ENCODE results near the gene MOCS2.
A peak's percentile ranks its signal among the peaks of the same experiment; 100 is the strongest.

The MOCS2 gene

DNA sequence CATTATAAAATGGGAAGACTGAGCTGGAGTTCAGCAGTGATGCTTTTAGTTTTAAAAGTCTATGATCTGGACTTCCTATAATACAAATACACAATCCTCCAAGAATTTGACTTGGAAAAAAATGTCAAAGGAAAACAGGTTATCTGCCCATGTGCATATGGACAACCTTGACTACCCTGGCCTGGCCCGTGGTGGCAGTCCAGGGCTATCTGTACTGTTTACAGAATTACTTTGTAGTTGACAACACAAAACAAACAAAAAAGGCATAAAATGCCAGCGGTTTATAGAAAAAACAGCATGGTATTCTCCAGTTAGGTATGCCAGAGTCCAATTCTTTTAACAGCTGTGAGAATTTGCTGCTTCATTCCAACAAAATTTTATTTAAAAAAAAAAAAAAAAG, 17.3 kb downstream of the MOCS2 start:
- DNase-seq, result no peak

DNA sequence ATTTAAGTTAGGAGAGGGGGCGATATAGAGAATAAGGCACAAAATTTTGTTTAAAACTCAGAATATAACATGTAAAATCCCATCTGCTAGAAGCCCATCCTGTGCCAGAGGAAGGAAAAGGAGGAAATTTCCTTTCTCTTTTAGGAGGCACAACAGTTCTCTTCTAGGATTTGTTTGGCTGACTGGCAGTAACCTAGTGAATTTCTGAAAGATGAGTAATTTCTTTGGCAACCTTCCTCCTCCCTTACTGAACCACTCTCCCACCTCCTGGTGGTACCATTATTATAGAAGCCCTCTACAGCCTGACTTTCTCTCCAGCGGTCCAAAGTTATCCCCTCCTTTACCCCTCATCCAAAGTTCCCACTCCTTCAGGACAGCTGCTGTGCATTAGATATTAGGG, 18.3 kb downstream of the MOCS2 start:
- peak; percentile 67 for DNase-seq

DNA sequence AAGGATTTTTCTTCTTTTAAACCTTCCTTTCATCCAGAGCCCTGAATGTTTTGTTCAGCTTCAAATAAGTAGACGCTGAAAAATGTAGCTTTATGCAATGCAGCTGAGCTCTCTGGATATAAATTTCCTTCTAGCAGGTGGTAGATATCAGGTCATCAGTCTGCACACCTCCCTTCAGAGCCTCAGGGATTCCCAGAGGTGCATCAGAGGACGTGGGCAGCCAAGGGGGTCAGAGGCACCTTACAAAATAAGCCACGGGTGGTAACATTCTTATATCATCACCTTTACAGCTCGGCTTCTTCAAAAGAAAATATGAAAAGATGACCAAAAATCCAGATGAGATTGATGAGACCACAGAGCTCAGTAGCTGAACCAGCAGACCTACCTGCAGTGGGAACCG, 19.3 kb downstream of the MOCS2 start:
- DNase-seq, result no peak

DNA sequence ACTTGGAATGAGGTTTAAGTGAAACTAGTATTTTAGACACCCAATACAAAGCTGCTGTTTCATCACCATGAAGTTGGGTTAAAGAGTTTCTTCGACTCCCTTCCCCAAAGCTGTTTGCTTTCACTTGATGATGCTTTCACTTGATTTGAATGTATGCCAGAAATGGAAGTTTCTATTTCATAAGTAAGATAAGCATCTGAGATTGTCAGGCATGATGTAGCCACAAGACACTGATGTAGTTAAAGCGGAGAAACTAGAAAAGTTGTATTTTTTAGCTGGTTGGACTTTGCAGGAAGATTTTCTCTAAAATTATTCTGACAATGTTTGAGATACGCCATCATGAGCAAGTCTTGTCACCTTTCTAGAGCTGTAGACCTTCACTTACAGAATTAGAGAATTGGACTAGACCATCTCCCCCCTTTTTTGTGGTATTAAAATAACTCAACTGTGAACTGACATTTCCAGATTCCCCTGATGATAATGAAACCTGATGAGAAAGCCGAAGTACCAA, 20.0 kb downstream of the MOCS2 start:
- DNase-seq, result peak; percentile 5

DNA sequence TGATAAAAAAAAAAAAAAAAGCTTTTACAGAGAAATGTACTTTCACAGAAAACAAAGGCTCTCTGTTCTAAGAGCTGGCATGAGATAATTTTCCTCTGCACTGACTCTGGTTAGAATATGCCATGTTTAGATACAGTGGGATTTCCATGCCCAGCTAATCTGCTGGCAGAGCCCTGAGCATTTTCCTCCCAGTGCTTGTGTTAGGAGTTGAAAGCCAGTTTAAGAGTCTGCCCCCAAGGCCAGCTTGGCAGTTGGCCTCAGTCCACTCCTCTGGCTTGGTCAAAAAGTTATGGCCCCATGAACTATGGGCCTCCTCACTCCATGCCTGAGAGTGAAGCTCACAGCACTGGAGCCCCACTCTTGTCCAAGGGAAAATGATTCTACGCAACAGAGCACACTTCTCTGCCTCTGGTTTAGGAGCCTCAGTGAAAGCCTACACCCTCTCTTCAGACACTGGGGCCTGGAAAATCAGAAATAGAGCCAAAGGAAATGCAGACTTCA, 21.9 kb downstream of the MOCS2 start:
- no peak for DNase-seq

DNA sequence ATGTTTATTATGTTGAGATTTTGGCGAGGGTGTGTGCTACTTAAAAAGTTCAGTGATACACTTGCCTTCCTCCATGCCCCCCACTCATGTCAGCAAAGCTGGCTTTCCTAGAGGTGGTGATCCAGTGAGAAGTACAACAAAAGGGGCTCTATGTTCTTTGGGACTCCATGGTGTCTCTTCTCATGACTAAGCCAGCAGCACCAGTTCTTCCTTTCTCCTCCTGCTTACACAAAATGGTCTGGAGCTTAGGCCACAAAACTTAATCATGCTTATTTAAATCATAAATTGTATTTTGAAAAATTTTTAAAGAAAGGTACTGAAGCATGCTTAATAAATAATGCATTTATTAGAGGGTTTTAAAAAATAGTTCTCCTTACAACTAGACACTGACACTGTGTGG, 22.4 kb downstream of the MOCS2 start:
- no peak for DNase-seq

DNA sequence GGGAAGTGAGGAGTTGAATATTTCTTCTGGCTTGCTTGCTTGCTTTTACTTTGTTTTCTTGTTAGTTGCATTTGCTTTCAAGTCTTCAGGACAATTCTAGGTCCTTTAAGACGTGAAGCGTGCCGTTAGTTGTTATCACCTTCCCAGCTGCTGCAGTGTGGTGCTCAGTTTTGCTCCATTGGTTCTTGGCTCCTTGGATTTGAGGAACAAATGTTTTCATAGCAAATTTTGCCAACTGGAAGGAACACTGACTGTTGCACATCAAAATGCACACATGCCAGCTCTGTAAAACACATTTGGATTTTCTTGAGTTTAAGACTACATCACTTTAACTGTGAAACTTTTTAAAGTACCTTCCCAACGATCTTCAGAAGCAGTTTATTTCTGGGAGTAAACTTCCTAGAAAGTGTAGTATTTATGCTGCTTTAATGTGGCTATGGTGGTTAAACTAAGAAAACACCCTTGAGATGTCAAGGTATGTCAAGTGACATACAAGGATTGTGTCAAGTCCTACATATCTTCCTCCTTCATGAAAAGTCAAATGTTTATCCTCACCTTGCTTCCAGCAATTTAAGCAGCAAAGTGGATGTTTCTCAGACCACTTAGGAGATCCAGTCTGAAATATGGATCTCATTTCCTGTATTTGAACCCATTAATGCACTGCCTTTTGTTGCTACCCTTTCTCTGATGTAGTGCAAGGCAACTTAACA, 24.9 kb downstream of the MOCS2 start:
- DNase-seq, result no peak

DNA sequence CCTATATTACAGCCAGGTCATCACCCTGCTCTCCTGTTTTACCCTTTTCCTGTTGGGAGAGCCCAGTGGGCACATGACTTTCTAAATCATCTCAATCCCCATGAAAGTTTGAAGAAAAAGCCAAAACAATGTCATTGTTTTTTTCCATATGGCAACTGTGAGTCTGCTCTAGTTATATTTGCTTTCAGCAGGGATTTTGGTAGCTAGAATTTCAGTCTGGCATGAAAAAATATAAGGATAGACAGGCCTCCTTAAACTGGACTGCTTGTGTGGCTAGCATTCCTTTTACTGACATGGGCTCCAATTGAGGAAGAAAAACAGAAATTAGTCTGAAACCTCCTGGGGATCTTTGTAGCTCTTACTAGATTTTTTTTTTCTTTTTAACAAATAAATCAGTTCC, 25.6 kb downstream of the MOCS2 start:
- no peak for DNase-seq

DNA sequence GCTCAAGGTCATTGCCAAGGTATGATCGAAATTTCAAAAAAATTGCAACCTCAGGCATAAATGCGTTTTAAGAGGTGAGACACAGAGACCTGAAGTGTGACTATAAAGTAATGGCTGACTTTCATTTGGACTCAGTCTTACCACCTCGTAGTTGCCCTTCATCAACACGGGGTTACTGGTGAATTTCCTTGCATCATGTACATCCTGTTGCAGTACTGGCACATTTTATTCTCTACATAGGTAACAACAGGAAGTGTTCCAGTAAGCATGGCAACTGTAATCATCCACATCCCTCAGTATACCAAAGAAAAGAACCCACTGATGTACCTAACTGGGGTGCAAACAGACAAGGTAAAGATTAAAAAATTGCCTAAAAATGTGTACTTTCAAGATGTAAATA, 29.3 kb downstream of the MOCS2 start:
- DNase-seq, result no peak

DNA sequence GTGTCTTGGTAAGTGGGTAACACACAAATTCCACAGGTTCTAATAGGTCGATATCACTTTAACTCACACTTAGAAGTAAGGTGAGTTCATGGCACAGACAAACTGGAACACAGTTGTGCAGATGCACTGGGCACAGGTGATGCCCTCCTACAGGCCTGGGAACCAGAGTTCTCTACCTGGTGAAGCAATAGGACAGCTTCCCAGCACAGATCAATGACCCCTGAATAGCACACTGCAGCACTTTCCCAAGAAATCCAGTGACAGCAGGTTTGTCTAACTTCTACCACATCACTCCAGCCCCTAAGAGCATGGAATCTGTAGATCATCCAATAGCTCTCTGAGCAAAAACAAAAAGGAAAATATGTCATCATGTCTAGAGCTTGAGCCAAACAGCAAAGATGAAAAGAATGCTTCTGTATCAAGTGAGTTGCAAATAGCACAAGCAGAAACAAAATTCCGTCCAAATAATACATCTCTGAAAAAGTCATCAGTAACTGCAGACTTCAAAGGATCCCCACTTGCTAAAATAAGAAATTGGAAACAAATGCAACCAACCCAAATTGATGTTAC, 33.5 kb downstream of the MOCS2 start:
- peak; percentile 2 for DNase-seq

DNA sequence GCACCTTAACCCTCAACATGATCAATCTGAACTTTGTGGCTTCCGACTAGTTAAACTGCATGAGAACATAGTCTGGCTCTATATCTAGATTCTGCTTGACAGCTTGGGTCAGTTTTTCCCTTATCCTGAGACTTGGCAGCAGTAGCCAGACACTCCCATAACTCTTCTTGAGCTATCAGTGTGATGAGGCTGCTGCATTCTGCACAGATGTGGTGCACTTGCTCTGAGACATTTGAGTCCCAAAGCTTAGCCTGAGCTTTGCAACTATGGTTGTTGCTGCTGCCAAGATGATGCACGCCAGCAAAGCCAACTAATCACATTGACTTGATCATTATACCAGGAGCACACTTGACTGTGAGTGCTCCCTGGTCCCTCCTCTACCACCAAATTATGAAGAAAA, 36.2 kb downstream of the MOCS2 start:
- no peak for DNase-seq

DNA sequence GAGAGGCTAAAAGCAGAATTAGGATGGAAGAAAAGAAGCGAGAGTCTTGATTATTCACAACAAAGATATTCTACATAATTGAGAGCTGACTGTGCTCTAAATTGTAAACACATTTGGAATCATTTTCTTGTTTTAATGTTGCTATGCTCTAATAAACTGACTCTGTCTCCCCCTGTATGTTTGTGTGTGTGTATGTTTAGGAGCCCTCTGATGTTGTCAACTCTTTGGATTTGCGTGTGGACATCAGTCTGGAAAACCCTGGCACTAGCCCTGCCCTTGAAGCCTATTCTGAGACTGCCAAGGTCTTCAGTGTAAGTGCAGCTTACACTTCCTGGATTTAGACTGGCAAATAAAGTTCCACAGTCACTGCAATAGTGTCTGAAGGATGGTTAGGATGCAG, 37.8 kb downstream of the MOCS2 start:
- DNase-seq, result peak; percentile 32

DNA sequence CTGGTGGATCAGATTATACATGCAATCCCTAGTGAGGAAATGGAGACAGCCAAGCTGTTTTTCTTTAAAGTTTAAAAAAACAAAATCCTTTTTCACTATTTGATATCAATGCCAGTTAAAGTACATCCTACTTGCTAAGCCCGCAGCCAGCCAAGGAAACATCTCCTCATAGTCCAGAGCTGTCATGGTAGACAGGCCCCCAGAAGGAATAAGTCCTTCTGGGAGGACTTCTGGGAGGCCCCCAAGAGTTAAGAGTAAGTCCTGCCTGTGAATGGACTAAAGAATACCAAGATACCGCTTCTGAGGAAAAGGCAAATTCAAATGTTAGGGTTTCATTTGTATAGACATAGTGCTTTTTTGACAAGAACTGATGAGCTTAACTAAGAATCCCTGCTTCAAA, 38.3 kb downstream of the MOCS2 start:
- DNase-seq, result peak; percentile 1

DNA sequence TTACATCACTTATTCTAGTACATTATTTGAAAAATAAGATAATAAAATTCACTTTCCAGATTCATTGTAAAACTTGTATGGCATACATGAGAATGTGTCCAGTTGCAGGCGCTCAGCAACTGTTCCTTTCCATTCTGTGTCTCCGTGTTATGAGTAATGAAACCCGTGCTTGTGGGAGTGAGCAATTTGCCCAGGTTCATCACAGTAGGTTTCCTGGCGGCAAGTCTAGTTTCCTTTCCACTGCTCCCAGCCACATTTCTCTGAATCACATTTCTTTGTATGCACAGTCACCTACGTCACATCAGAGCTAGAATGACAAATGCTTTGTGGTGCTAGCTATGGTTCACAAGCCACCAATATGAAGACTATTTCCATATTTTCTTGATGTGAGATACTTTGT, 39.9 kb downstream of the MOCS2 start:
- DNase-seq, result peak; percentile 71

DNA sequence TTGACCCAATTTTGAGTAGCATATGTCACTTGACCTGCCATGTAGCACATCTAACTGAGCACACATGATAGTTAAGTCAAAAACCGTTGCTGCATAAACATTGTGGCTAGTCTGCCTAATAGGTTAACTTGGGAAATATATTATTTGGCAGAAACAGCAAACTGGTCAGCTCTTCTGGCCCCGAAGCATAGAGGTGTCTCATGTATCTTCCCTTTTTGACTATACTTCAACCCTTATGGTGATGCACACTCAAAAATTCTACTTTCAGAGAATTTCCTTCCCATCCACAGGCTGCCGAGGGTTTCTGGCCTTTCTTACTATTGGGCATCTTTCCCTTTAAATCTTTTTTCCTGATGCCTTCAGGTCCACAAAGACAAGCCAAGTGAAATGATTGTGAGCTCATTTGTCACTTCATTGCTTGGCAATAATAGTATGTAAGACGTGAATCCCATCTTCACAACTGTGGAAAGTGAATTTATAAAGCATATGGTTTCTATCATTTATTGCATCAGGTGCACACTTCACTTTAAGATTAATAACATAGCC, 41.2 kb downstream of the MOCS2 start:
- DNase-seq, result no peak

DNA sequence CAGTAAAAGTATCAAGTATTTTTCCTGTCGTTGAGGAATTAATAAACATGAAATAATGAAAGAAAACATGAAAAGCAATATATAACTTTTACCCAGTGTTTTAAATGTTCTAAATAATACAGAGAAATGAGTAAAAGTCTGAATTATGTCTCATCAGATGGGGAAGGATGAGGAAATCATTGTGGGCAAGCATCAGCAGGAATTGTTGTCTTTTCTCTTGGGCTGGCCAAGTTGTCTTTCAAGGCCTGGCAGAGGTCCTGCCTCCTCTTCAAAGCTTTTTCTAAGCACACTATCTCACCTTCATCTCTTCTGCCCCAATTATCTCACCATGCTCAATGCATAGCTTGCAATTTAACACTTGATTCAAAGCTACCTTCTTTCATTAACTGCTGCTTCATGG, 41.9 kb downstream of the MOCS2 start:
- peak; percentile 35 for DNase-seq

DNA sequence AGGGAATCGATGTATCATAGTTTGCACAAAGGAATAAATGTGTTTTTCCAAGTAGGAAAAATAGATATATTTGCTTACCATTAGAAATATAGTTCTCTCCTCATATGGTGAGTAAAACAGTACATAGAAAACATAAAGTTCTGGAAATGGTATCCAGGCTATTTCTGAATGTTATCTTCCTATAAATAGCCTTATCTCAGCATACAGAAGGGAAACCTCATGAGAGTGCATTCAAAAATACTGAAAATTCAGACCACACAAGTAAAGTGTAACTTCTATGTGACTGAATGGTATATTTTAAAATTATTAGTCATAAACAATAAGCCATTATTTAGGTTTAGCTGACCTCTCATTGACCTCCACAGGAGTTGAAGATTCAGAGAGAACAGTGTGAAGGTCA, 43.5 kb downstream of the MOCS2 start:
- no peak for DNase-seq

DNA sequence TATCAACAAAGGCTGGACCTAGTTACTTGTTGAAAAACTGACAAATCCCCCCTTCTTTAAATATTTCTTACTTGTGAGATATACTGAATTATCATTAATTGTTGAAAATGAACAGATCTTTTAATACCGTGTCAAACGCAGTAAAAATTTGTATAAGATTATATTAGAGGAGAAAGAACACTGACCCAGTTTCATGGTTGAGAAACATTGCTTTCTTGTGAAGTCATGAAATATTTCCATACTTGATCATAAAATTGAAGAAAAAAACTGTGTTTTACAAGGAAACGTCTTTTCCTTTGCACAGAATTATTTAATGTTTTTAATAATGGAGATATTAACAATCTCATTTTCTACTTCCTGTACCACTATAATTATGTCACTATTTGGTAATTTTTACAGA, 45.8 kb downstream of the MOCS2 start:
- DNase-seq, result peak; percentile 36

DNA sequence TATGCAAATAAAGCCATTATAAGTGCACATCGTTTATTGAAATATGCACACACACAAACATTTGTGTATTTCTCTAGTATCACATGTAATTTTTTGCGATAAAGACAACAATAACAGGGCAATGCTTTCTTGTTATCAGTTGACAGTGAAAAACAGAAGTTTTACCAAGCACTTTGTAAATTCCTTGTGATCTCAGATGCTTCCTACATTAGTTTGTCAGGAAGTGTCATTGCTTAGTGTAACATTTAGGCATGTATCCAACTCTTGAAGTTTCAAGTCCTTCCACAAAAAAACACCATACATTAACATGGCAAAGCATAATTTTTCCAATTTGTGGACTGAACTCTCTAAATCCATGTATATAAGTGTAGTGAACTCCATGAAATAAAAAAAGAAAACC, 46.4 kb downstream of the MOCS2 start:
- DNase-seq, result peak; percentile 54

DNA sequence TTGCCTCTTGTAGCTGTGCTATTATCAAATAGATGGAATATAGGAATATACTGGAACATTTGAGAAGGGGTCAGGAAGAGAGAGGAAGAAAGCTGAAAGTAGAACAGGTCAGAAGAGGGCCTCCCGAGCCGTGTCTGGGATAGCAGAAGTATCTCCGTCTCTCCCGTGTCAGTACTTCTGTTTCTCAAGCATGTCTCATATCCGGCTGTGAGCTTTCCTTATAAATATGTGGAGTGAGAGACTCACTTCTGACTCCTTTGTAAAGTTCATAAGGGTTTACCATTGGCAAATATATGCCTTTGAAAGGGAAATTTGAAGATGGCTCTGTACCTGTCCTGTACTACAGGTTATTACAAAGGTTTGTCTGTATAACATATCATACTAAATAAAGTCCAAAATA, 50.3 kb downstream of the MOCS2 start:
- peak; percentile 47 for DNase-seq

DNA sequence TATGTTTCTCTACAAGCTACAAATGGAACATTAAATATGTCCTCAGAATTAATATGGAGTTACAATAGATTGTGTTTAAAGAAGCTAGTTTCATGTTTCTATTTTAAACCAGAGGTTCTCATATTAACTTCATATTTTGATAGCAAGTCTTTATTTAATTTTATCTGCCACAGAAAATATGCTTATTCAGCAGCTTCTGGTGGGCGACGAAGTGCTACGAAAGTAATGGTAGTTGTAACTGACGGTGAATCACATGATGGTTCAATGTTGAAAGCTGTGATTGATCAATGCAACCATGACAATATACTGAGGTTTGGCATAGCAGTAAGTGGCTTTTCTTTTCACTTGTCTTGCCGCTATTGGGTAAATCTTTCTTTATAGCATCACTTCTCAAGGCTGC, 54.2 kb downstream of the MOCS2 start:
- no peak for DNase-seq

DNA sequence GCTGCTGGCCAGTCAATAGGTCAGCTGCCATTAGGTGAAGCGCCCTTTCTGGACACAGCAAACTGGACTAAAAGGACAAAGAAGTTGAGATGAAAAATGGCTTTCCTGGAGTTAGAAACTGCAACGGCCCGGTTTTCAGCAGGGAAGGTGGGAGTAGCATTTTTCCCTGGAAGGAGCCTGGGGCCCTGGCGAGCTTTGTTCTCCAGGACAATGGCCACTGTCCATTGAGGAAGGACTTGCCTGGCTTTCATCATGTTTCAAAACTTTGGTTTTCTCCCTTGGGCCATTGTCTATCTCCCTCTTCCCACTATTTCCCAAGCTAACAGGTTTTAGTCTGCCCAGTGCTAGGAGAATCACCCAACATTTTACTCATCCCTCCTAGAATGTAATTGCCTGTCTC, 56.2 kb downstream of the MOCS2 start:
- DNase-seq, result no peak

DNA sequence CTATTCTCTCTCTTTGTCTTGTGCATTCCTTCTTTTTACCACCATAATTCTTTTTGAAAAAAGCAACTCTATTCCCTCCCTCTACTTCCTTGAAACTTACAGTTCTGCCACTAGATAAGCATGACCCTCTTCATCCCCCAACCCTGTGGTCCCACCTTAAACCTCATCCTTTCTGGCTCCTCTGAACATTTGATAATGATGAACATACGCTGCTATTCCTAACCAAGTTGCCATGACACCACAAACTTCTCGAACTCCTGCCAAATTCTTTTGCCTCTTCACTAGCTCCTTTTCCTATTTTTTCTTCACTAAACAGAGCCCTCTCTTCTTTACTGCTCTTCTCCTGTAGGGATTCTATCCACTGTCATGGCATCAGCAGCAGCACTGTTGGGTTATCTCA, 57.1 kb downstream of the MOCS2 start:
- DNase-seq, result peak; percentile 6

DNA sequence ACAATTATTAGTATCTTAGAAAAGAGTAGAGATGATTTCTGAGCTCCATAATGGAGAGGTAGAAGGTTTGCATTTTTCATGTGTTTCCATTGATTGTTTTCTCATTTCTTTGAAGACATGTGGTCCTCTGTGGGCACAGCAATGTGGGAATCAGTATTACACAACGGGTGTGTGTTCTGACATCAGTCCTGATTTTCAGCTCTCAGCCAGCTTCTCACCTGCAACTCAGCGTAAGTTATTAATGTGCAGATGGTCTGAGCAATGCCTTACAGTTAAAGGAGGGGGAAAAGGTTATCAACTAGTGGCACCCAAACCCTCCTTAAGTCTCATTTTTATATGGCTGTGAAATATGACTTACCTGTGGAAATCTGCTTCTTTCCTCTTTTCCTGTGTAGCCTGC, 61.3 kb downstream of the MOCS2 start:
- DNase-seq, result no peak

All from fibroblast of skin of back (primary cell).